OCI-LY7 (cell line): ENCODE measurements around the gene MGAT1.

Source experiments
- EZH2phosphoT487 ChIP-seq: fragments of 200-600 bp; sonication (generic); IDR thresholded peaks from 2 replicates; pipeline ENCODE4 v1.6.1; 2018; ENCODE audit warnings: low read depth, borderline replicate concordance, mild to moderate bottlenecking, mixed run types, antibody characterized with exemption, low read length, moderate library complexity, mixed read lengths
- TF ChIP-seq, protein P1 (sequence below): fragments of 200-600 bp; sonication (generic); conservative IDR thresholded peaks from 2 replicates; pipeline ENCODE4 v1.5.1; 2014; ENCODE audit warnings: mild to moderate bottlenecking, antibody characterized with exemption, low read length, moderate library complexity, mixed read lengths

DNA sequence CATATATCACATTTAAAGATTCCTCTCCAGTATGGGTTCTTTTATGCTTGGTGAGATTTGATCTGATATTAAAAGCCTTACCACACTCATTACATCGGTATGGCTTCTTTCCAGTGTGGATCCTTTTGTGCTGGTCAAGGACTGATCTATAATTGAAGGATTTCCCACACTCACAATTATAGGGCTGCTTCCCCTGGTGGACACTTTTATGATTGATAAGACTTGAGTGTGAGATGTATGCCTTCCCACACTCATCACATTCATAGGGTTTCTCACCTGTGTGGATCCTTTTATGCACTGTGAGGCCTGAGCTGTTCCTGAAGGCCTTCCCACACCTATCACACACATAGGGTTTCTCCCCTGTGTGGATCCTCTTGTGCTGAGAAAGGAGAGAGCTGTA, 46.3 kb upstream of the MGAT1 start:
- TF ChIP-seq, protein P1, sequence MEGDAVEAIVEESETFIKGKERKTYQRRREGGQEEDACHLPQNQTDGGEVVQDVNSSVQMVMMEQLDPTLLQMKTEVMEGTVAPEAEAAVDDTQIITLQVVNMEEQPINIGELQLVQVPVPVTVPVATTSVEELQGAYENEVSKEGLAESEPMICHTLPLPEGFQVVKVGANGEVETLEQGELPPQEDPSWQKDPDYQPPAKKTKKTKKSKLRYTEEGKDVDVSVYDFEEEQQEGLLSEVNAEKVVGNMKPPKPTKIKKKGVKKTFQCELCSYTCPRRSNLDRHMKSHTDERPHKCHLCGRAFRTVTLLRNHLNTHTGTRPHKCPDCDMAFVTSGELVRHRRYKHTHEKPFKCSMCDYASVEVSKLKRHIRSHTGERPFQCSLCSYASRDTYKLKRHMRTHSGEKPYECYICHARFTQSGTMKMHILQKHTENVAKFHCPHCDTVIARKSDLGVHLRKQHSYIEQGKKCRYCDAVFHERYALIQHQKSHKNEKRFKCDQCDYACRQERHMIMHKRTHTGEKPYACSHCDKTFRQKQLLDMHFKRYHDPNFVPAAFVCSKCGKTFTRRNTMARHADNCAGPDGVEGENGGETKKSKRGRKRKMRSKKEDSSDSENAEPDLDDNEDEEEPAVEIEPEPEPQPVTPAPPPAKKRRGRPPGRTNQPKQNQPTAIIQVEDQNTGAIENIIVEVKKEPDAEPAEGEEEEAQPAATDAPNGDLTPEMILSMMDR = peak; percentile 56
- no peak for TF ChIP-seq EZH2phosphoT487
